ENCODE results near the gene EBPL. TPM values are rescaled to one million over a fixed set of nuclear protein-coding genes. Genes with fewer than 3 reads are reported as not detected.

EBPL gene
- total RNA-seq, 2 donors from 2014 or later, result 12.2 to 43.9 TPM

DNA sequence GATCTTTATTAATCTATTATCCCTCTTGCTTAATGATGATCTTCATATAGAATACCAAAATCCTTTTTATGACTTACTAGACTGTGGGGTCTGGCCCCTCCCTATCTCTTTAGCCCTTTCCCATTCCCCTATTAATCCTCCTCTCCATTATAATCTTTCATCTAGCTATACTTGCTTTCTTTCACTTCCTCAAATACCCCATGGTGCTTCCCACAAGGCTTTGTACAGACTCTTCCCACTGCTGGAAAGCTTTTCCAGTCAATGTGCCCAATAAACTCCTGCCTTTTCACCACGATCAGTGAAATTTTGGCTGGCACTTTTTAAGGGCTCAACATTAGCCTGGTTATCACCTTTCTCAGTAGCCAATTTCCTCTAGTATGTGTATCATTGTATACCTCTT lies 3.2 kb upstream of the EBPL start:
- no peak for DNase-seq (ENCODE audit: low spot score)
- Histone ChIP-seq H3K4me1 (ENCODE audit: control insufficient read depth in 1 of 2, low read depth in 2 of 2) (peaks cover 0 to 10% of the 10 kb centered on the region in 2 donors), H3K9me3 (no peaks in the 10 kb centered on the region), H3K27ac (no peak overlapping the region), H3K27me3 (replicated peaks; ENCODE audit: insufficient read depth) (no peaks in the 10 kb centered on the region), H3K36me3 (no peaks in the 10 kb centered on the region), H3K4me3 (no peak overlapping the region)
- no peak for ATAC-seq (ENCODE audit: insufficient number of reproducible peaks, low FRiP score, low read depth)
- TF ChIP-seq CTCF (IDR thresholded peaks at IDR 0.05), result no peak

DNA sequence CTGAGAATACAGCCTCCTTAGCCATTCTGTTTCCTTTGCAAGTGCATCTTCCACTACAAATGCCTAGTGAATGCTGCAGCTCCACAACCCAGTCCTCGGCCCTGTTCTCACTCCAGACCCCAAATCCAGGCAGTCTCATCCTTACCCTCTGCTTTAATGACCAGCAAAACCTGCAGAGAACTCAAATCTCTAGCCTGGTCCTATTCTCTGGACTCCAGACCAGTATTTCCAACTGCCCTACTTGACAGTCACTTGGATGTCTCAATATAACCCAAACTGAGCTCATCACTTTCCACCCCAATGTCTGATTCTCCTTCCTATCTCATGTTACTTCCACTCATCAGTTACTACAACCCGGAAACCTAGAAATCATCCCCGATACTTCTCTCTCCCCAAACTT lies 2.6 kb upstream of the EBPL start:
- H3K4me1 ChIP-seq (ENCODE audit: control insufficient read depth in 1 of 2, low read depth in 2 of 2), result peaks cover 0 to 10% of the 10 kb centered on the region in 2 donors
- no peaks in the 10 kb centered on the region for H3K36me3 ChIP-seq
- no peaks in the 10 kb centered on the region for H3K27me3 ChIP-seq (replicated peaks; ENCODE audit: insufficient read depth)
- no peak for TF ChIP-seq CTCF (IDR thresholded peaks at IDR 0.05)
- H3K9me3 ChIP-seq, result no peaks in the 10 kb centered on the region
- no peak overlapping the region for H3K4me3 ChIP-seq
- DNase-seq (ENCODE audit: low spot score), result no peak
- ATAC-seq (ENCODE audit: insufficient number of reproducible peaks, low FRiP score, low read depth), result no peak
- no peak overlapping the region for H3K27ac ChIP-seq

DNA sequence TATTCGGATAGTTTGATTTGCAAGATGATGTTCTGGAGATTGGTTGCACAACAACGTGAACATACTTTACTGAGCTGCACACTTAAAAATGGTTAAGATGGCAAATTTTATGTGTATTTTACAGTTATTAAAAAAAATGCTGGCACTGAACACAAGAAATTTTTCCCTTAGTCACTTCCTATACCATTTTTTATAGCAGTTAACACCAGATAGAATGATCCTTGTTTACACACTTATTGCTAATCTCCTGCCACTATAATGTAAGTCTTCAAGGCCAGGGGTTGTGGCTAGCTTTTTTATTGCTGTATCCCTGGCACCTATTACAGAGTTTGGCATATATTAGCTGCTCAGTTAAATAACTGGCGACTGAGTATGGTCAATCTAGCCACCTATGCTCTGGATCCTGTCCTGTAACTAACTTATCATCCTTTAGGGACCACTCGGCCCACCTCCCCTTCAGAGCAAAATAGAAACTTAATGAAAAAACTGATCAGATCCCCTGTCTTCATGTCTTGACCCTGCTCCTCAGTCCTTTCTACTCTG lies 2.0 kb upstream of the EBPL start:
- no peaks in the 10 kb centered on the region for H3K27me3 ChIP-seq (replicated peaks; ENCODE audit: insufficient read depth)
- no peak for ATAC-seq (ENCODE audit: insufficient number of reproducible peaks, low FRiP score, low read depth)
- no peak for DNase-seq (ENCODE audit: low spot score)
- H3K36me3 ChIP-seq, result no peaks in the 10 kb centered on the region
- H3K4me3 ChIP-seq, result no peak overlapping the region
- no peak for TF ChIP-seq CTCF (IDR thresholded peaks at IDR 0.05)
- H3K27ac ChIP-seq, result no peak overlapping the region
- H3K4me1 ChIP-seq (ENCODE audit: control insufficient read depth in 1 of 2, low read depth in 2 of 2), result peaks cover 0 to 10% of the 10 kb centered on the region in 2 donors
- H3K9me3 ChIP-seq, result no peaks in the 10 kb centered on the region

DNA sequence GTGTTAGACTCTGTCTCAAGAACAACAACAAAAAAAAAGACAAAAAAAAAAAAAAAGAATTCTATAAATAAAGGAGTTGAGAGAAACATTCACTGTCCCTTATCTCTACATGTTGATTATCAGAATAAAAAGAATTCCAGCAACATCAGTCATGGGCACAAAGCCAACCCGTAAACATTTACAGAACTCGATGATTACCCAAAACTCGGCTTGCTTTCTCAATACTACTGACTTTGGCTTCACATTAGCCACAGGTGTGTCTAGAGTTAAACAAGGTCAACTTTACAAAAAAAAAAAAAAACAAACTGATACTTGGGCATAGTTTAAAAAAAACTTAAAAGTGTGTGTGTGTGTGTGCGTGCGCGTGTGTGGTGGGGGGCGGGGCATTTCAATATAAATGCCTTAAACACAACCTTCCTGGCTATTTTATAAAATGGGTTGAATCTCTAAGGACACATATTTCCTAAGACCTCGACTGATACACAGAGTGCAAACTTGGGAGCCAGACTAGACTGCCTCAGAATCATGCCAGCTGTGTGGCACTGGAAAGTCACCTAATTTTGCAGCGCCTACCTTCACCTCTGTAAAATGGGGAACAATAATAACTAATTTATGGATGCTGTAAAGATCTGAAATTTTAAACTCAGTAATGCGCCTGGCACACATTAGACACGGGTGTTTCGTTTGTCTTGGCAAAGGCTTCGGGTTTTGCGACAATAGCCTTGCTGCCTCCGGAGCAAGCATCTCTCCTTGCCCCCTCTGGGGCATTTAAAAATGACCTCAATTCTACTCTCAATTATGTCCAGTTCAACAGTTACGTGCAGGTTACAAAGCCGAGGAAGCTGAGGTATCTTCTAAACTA lies 922 bp downstream of the EBPL start:
- DNase-seq (ENCODE audit: low spot score) (no peak), ATAC-seq (ENCODE audit: insufficient number of reproducible peaks, low FRiP score, low read depth) (no peak)
- Histone ChIP-seq H3K27ac (peak overlapping the region; percentile 65 to 78), H3K36me3 (no peaks in the 10 kb centered on the region), H3K9me3 (no peaks in the 10 kb centered on the region), H3K4me1 (ENCODE audit: control insufficient read depth in 1 of 2, low read depth in 2 of 2) (peaks cover 0 to 10% of the 10 kb centered on the region in 2 donors), H3K27me3 (replicated peaks; ENCODE audit: insufficient read depth) (no peaks in the 10 kb centered on the region), H3K4me3 (peak overlapping the region; percentile 77)
- peak; percentile 10 for TF ChIP-seq CTCF (IDR thresholded peaks at IDR 0.05)

DNA sequence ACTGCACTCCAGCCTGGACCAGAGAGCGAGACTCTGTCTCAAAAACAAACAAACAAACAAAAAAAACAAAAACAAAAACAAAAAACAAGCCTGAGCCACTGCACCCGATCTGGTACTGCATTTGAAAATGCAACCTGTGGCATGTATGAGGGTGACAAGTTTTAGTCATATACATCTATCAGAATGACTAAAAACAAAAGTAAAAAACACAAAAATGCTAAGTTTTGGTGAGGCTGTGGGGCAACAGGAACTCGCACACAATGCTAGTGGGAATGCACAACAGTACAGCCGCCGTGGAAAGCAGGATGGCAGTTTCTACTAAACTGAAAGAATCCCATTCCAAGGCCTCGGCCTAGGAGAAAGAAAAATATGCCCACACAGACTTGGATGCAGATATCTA lies 7.8 kb downstream of the EBPL start:
- TF ChIP-seq CTCF (IDR thresholded peaks at IDR 0.05), result no peak
- H3K4me3 ChIP-seq, result no peak overlapping the region
- DNase-seq (ENCODE audit: low spot score) (no peak), ATAC-seq (ENCODE audit: insufficient number of reproducible peaks, low FRiP score, low read depth) (no peak)
- no peaks in the 10 kb centered on the region for H3K36me3 ChIP-seq
- no peaks in the 10 kb centered on the region for H3K27me3 ChIP-seq (replicated peaks; ENCODE audit: insufficient read depth)
- H3K4me1 ChIP-seq (ENCODE audit: control insufficient read depth in 1 of 2, low read depth in 2 of 2), result no peaks in the 10 kb centered on the region
- no peak overlapping the region for H3K27ac ChIP-seq
- no peaks in the 10 kb centered on the region for H3K9me3 ChIP-seq

Measured in thoracic aorta (tissue), 2 donors.